HepG2 (cell line): ENCODE results near the gene VASN.

Source experiments
- BRCA1 ChIP-seq: sonication (generic); formaldehyde crosslinking; IDR thresholded peaks from 2 replicates; pipeline ENCODE4 v1.4.0; 2020; ENCODE audit warnings: missing genetic modification reagents
- DPF2 ChIP-seq: sonication (generic); formaldehyde crosslinking; IDR thresholded peaks from 2 replicates; pipeline ENCODE4 v1.4.0; 2020; ENCODE audit warnings: mild to moderate bottlenecking, low read depth, missing genetic modification reagents, borderline replicate concordance
- GABPA ChIP-seq, 2 experiments: IDR thresholded peaks; 2 replicates each; pipeline ENCODE4 v1.6.1; 2011 to 2016; ENCODE audit warnings: low read depth in 2 of 2, low read length in 1 of 2, missing biosample characterization in 1 of 2, missing genetic modification characterization in 1 of 2
- HDAC2 ChIP-seq: sonication (generic); formaldehyde crosslinking; IDR thresholded peaks from 2 replicates; pipeline ENCODE4 v1.4.0; 2020; ENCODE audit warnings: missing genetic modification reagents
- HHEX ChIP-seq: IDR thresholded peaks from 2 replicates; pipeline ENCODE4 v1.6.1; 2016; ENCODE audit warnings: control low read depth
- HOMEZ ChIP-seq: IDR thresholded peaks from 2 replicates; pipeline ENCODE4 v1.6.1; 2016; ENCODE audit warnings: low read depth
- HOXA7 ChIP-seq: sonication (generic); formaldehyde crosslinking; IDR thresholded peaks from 2 replicates; pipeline ENCODE4 v1.8.1; 2022; ENCODE audit warnings: mild to moderate bottlenecking, missing genetic modification reagents, moderate library complexity
- JUN ChIP-seq: sonication (generic); formaldehyde crosslinking; IDR thresholded peaks from 2 replicates; pipeline ENCODE4 v1.4.0; 2020; ENCODE audit warnings: mild to moderate bottlenecking, missing genetic modification reagents
- REPIN1 ChIP-seq: sonication (generic); formaldehyde crosslinking; IDR thresholded peaks from 2 replicates; pipeline ENCODE4 v1.8.0; 2022; ENCODE audit warnings: missing genetic modification reagents, low read depth, mild to moderate bottlenecking, borderline replicate concordance
- ZKSCAN8 ChIP-seq: IDR thresholded peaks from 2 replicates; pipeline ENCODE4 v1.6.1; 2016; ENCODE audit warnings: borderline replicate concordance, missing genetic modification reagents, missing compliant biosample characterization
- ZNF329 ChIP-seq: sonication (generic); formaldehyde crosslinking; IDR thresholded peaks from 2 replicates; pipeline ENCODE4 v1.9.0; 2021; ENCODE audit warnings: low read depth, mild to moderate bottlenecking, missing genetic modification reagents
- ZNF777 ChIP-seq: sonication (generic); formaldehyde crosslinking; IDR thresholded peaks from 2 replicates; pipeline ENCODE4 v1.4.0; 2020; ENCODE audit warnings: missing genetic modification reagents

GRCh38 chr16:4361944-4362311 is 9.7 kb upstream of the VASN start:
- TF ChIP-seq HDAC2 (CRISPR knock-in tag) (no peak), HHEX (CRISPR knock-in tag) (no peak), ZNF329 (CRISPR knock-in tag) (no peak), HOXA7 (no peak), ZKSCAN8 (no peak), GABPA (IDR thresholded peaks at IDR 0.05; ENCODE audit: low read depth, low read length) (no peak), GABPA (CRISPR knock-in tag; IDR thresholded peaks at IDR 0.05; ENCODE audit: low read depth) (no peak), DPF2 (CRISPR knock-in tag) (no peak), ZNF777 (CRISPR knock-in tag) (no peak), BRCA1 (CRISPR knock-in tag) (no peak), JUN (CRISPR knock-in tag) (no peak), HOMEZ (CRISPR knock-in tag) (no peak), REPIN1 (no peak)
